GM18505 (cell line): ENCODE measurements around the gene CTNND1.

ENCODE experiments used
- ATAC-seq: cut with Tn5 transposase; IDR thresholded peaks from one replicate; pipeline ENCODE4 v1.9.1; 2021; ENCODE audit not compliant: unreplicated experiment
- POLR2A ChIP-seq: IDR thresholded peaks from 4 replicates; pipeline ENCODE4 v1.6.1; 2011; ENCODE audit warnings: borderline replicate concordance; ENCODE audit not compliant: insufficient read depth, insufficient read length; ENCODE audit errors: extremely low read depth

CTNND1 gene

GRCh38 chr11:57742087-57742452, 19.5 kb upstream of the CTNND1 start:
- no peak for ATAC-seq

GRCh38 chr11:57744357-57744756, 17.2 kb upstream of the CTNND1 start:
- no peak for ATAC-seq
- TF ChIP-seq POLR2A = peak; percentile 16

More at GRCh38 chr11:57742087-57742452, 19.5 kb upstream of the CTNND1 start:
- TF ChIP-seq POLR2A = no peak

GRCh38 chr11:57745206-57745605, 16.4 kb upstream of the CTNND1 start:
- no peak for ATAC-seq
- TF ChIP-seq POLR2A = no peak

- no peak for TF ChIP-seq POLR2A
- no peak for ATAC-seq
These were observed 14.7 kb upstream of the CTNND1 start for GRCh38 chr11:57746920-57747319.

GRCh38 chr11:57751176-57751575, 10.4 kb upstream of the CTNND1 start:
- ATAC-seq = no peak
- TF ChIP-seq POLR2A = no peak

- ATAC-seq = no peak
These were observed 9.8 kb upstream of the CTNND1 start, which contains the start of gene BTBD18 for GRCh38 chr11:57751676-57752253. TSS of gene BTBD18 (minus strand) at chr11:57751819. CDS start at chr11:57751188, 631 bp downstream.

GRCh38 chr11:57752954-57753353, 8.6 kb upstream of the CTNND1 start:
- TF ChIP-seq POLR2A = no peak
- no peak for ATAC-seq

More at GRCh38 chr11:57751676-57752253, 9.8 kb upstream of the CTNND1 start, which contains the start of gene BTBD18:
- TF ChIP-seq POLR2A = no peak

GRCh38 chr11:57758174-57758573, 3.4 kb upstream of the CTNND1 start:
- ATAC-seq = no peak

GRCh38 chr11:57762235-57762861, 746 bp downstream of the CTNND1 start:
- no peak for TF ChIP-seq POLR2A
- ATAC-seq = no peak

More at GRCh38 chr11:57758174-57758573, 3.4 kb upstream of the CTNND1 start:
- TF ChIP-seq POLR2A = no peak

- no peak for TF ChIP-seq POLR2A
- ATAC-seq = no peak
These were observed 2.0 kb downstream of the CTNND1 start for GRCh38 chr11:57763568-57763967.

- no peak for ATAC-seq
- TF ChIP-seq POLR2A = no peak
These were observed 2.4 kb downstream of the CTNND1 start for GRCh38 chr11:57764021-57764420.

- no peak for TF ChIP-seq POLR2A
- ATAC-seq = no peak
These were observed 3.0 kb downstream of the CTNND1 start for GRCh38 chr11:57764566-57764965.

- no peak for TF ChIP-seq POLR2A
- no peak for ATAC-seq
These were observed 3.4 kb downstream of the CTNND1 start for GRCh38 chr11:57764972-57765371.

- ATAC-seq = no peak
- TF ChIP-seq POLR2A = no peak
These were observed 9.2 kb downstream of the CTNND1 start for GRCh38 chr11:57770793-57771192.

GRCh38 chr11:57771365-57771764, 9.8 kb downstream of the CTNND1 start:
- ATAC-seq = no peak
- TF ChIP-seq POLR2A = no peak

GRCh38 chr11:57772562-57772961, 11.0 kb downstream of the CTNND1 start:
- no peak for ATAC-seq
- no peak for TF ChIP-seq POLR2A
